ENCODE results near the gene SDE2. TPM values are rescaled to one million over a fixed set of nuclear protein-coding genes. Genes with fewer than 3 reads are reported as not detected.

Gene SDE2
- total and polyA plus RNA-seq, 2 of the 4 experiments (the other 2 are of a cell fraction): 8.5 to 14.7 TPM

- peaks cover 9% of the 10 kb centered on the region for H3K27me3 ChIP-seq (ENCODE audit: control insufficient read depth, insufficient read depth, low read length)
- no peak overlapping the region for H4K5ac ChIP-seq (ENCODE audit: low read depth, low read length)
- H3K27ac ChIP-seq (ENCODE audit: insufficient read depth, low read length): no peak overlapping the region
- peaks cover 4% of the 10 kb centered on the region for H3K4me1 ChIP-seq (ENCODE audit: control insufficient read depth, insufficient read depth, low read length)
- H2BK20ac ChIP-seq (ENCODE audit: low read depth, low read length): no peak overlapping the region
- in situ Hi-C loops (cut with MboI; ENCODE audit: low sequenced_read_pairs): no loop called here
- H2BK5ac ChIP-seq (ENCODE audit: low read depth, low read length, poor library complexity, severe bottlenecking): no peak overlapping the region
- no peak overlapping the region for H3K23ac ChIP-seq (ENCODE audit: low read depth, low read length)
- dilution Hi-C loops (cut with HindIII; ENCODE audit: low sequenced_read_pairs, unreplicated experiment): no loop called here
- H2AFZ ChIP-seq (replicated peaks; ENCODE audit: low read length, poor library complexity): no peak overlapping the region
- ChIA-PET CTCF (no interaction called here), POLR2A (ENCODE audit: unreplicated experiment) (no interaction called here)
- H3K4ac ChIP-seq (ENCODE audit: low read depth, low read length): no peak overlapping the region
- no peak overlapping the region for H3K4me3 ChIP-seq (ENCODE audit: insufficient read depth, low read depth, low read length)
- H3K4me2 ChIP-seq (ENCODE audit: low read depth, low read length): no peak overlapping the region
- intact Hi-C loops (cut with micrococcal nuclease): no loop called here
- no TSS peak for BruUV-seq (replicated peaks)
- 0 out of 2 replicates have a peak, but pooled peaks cover 7% of the 10 kb centered on the region for H3K9me1 ChIP-seq (ENCODE audit: insufficient read depth, low read length)
- H4K91ac ChIP-seq (ENCODE audit: insufficient read depth, low read depth, low read length): no peak overlapping the region
- DNase-seq (no peak), ATAC-seq (ENCODE audit: low read depth) (no peak)
- no peak overlapping the region for H3K9ac ChIP-seq (ENCODE audit: low read depth, low read length)
- H3K14ac ChIP-seq (replicated peaks; ENCODE audit: low read depth, low read length): no peak overlapping the region
- H2AK9ac ChIP-seq (replicated peaks; ENCODE audit: low read depth, low read length, poor library complexity): no peak overlapping the region
- H3K36me3 ChIP-seq (ENCODE audit: control insufficient read depth, insufficient read depth, low read length): no peaks in the 10 kb centered on the region
- no peak overlapping the region for H2AK5ac ChIP-seq (ENCODE audit: low read depth, low read length)
- H3K9me3 ChIP-seq (ENCODE audit: control insufficient read depth, insufficient read depth, low read length): no peaks in the 10 kb centered on the region
- no peaks in the 10 kb centered on the region for H3K79me1 ChIP-seq (ENCODE audit: low read depth in 1 of 2, low read length in 2 of 2)
- WGBS, 2 experiments (ENCODE audit: extremely low coverage in 2 of 2, insufficient read length in 1 of 2): no CpG with 5 or more reads among the region's 1 CpG
- H3K18ac ChIP-seq (ENCODE audit: low read depth, low read length): no peak overlapping the region
- no peak for TF ChIP-seq CEBPB (IDR thresholded peaks at IDR 0.05; ENCODE audit: low read depth, low read length)
- TF ChIP-seq SMC3 (IDR thresholded peaks at IDR 0.05; ENCODE audit: low read depth, low read length): no peak
- TF ChIP-seq MAZ (IDR thresholded peaks at IDR 0.05; ENCODE audit: borderline replicate concordance, low read depth, low read length): no peak
- TF ChIP-seq RCOR1 (IDR thresholded peaks at IDR 0.05; ENCODE audit: insufficient replicate concordance, low read length): no peak
- TF ChIP-seq, protein P1, sequence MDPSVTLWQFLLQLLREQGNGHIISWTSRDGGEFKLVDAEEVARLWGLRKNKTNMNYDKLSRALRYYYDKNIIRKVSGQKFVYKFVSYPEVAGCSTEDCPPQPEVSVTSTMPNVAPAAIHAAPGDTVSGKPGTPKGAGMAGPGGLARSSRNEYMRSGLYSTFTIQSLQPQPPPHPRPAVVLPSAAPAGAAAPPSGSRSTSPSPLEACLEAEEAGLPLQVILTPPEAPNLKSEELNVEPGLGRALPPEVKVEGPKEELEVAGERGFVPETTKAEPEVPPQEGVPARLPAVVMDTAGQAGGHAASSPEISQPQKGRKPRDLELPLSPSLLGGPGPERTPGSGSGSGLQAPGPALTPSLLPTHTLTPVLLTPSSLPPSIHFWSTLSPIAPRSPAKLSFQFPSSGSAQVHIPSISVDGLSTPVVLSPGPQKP (IDR thresholded peaks at IDR 0.05; ENCODE audit: borderline replicate concordance, low read depth, low read length): no peak
- TF ChIP-seq POLR2A (IDR thresholded peaks at IDR 0.05; ENCODE audit: low read depth, low read length): no peak
- no peak for TF ChIP-seq USF2 (IDR thresholded peaks at IDR 0.05; ENCODE audit: low read depth, low read length)
- TF ChIP-seq FOS (IDR thresholded peaks at IDR 0.05; ENCODE audit: low read depth, low read length): no peak
- no peak overlapping the region for H3K56ac ChIP-seq (ENCODE audit: extremely low read depth, insufficient read depth, low read length)
- no peak overlapping the region for H4K8ac ChIP-seq (ENCODE audit: low read depth in 2 of 2, low read length in 2 of 2)
- no peaks in the 10 kb centered on the region for H4K20me1 ChIP-seq (ENCODE audit: insufficient read depth, low read length)
- H2BK15ac ChIP-seq (ENCODE audit: low read depth, low read length): no peak overlapping the region
- no peak overlapping the region for H2BK120ac ChIP-seq (ENCODE audit: low read depth, low read length)
These were observed 39.5 kb upstream of the SDE2 start for GRCh38 chr1:226038661-226039060.

All from IMR-90 (cell line).